Endothelial cell of umbilical vein (primary cell): ENCODE results near the gene FAAP100. TPM values are rescaled to one million over a fixed set of nuclear protein-coding genes. Genes with fewer than 3 reads are reported as not detected.

ENCODE experiments used
- BruUV-seq: library from RNA; stranded (reverse); fragments of 400-500 nt; replicated peaks from 2 replicates; lab custom pipeline; 2021; lab: Mats Ljungman, UMichigan
- CTCF ChIA-PET: fragments of 300-600, 350-600 bp; sonication (Branson Sonifier 250); formaldehyde crosslinking; loops from one replicate; lab custom pipeline; 2021; ENCODE audit warnings: antibody characterized with exemption, inconsistent platforms; lab: Charles Lee
- POLR2A ChIA-PET: fragments of 300-600, 350-600 bp; sonication (Branson Sonifier 250); formaldehyde crosslinking; loops from one replicate; lab custom pipeline; 2021; ENCODE audit warnings: antibody characterized with exemption, inconsistent platforms; lab: Charles Lee
- DNase-seq: peaks from one replicate; pipeline ENCODE4 v3.0.0-alpha.2; 2011; ENCODE audit warnings: low read depth, low spot score
- FAIRE-seq: peaks from 2 replicates; lab custom pipeline; 2011; peaks lifted over from hg19 to GRCh38; lab: Jason Lieb, UNC
- H2AFZ ChIP-seq: 2 replicates; pipeline ENCODE4 v1.6.0; 2012; ENCODE audit warnings: low read depth, low read length, control low read depth, inconsistent platforms
- H3K27ac ChIP-seq: 2 replicates; pipeline ENCODE4 v1.5.1; 2011; ENCODE audit warnings: low read depth, mild to moderate bottlenecking, control low read depth, low read length, moderate library complexity; ENCODE audit not compliant: insufficient read depth
- H3K27me3 ChIP-seq, 2 experiments: 2 replicates each; pipeline versions ENCODE4 v1.6.0 to v1.6.1; 2011; ENCODE audit warnings: low read length in 2 of 2, mixed read lengths in 1 of 2; ENCODE audit not compliant: control insufficient read depth in 2 of 2, insufficient read depth in 2 of 2
- H3K36me3 ChIP-seq, 2 experiments: 2 replicates in 1 of 2; 3 replicates in 1 of 2; pipeline ENCODE4 v1.5.1; 2011; ENCODE audit warnings: low read length in 2 of 2, mild to moderate bottlenecking in 1 of 2, moderate library complexity in 1 of 2; ENCODE audit not compliant: control insufficient read depth in 2 of 2, insufficient read depth in 2 of 2; ENCODE audit errors: extremely low read depth in 1 of 2
- H3K4me1 ChIP-seq: 3 replicates; pipeline ENCODE4 v1.5.1; 2011; ENCODE audit warnings: mild to moderate bottlenecking, low read length; ENCODE audit not compliant: control insufficient read depth, insufficient read depth; ENCODE audit errors: extremely low read depth
- H3K4me2 ChIP-seq: 2 replicates; pipeline ENCODE4 v1.6.1; 2011; ENCODE audit warnings: low read length, control low read depth, mixed read lengths; ENCODE audit not compliant: insufficient read depth
- H3K4me3 ChIP-seq, 3 experiments: fragments of 200-600 bp in 1 of 3; sonication (generic), shearing (Covaris generic) in 1 of 3; replicated peaks in 1 of 3; 2 replicates each; pipeline ENCODE4 v1.5.1; 2011 to 2016; ENCODE audit warnings: control low read depth in 3 of 3, low read length in 3 of 3, mild to moderate bottlenecking in 2 of 3, inconsistent platforms in 1 of 3, low read depth in 1 of 3, moderate library complexity in 1 of 3; ENCODE audit not compliant: insufficient read depth in 1 of 3
- H3K79me2 ChIP-seq: 2 replicates; pipeline ENCODE4 v1.6.0; 2012; ENCODE audit warnings: low read length, inconsistent platforms; ENCODE audit not compliant: control insufficient read depth, insufficient read depth
- H3K9ac ChIP-seq: replicated peaks from 2 replicates; pipeline ENCODE3; 2011; ENCODE audit warnings: low read length, control low read depth; ENCODE audit not compliant: insufficient read depth; ENCODE audit errors: extremely low read depth
- H3K9me1 ChIP-seq: replicated peaks from 3 replicates; pipeline ENCODE4 v1.6.0; 2011; ENCODE audit warnings: mild to moderate bottlenecking, low read length; ENCODE audit not compliant: control insufficient read depth, insufficient read depth; ENCODE audit errors: extremely low read depth
- H3K9me3 ChIP-seq: replicated peaks from 2 replicates; pipeline ENCODE4 v1.5.1; 2012; ENCODE audit warnings: low read length, inconsistent platforms; ENCODE audit not compliant: control insufficient read depth, insufficient read depth
- H4K20me1 ChIP-seq: replicated peaks from 2 replicates; pipeline ENCODE3; 2011; ENCODE audit warnings: mild to moderate bottlenecking, low read length; ENCODE audit not compliant: control insufficient read depth, insufficient read depth; ENCODE audit errors: extremely low read depth
- CTCF ChIP-seq, 2 donors: IDR thresholded peaks; 1 replicate in 1 of 2; 2 replicates in 1 of 2; pipeline ENCODE4 v1.5.1; 2011; ENCODE audit warnings: low read length in 2 of 2, mild to moderate bottlenecking in 2 of 2, moderate library complexity in 2 of 2, control low read depth in 1 of 2, inconsistent platforms in 1 of 2, low read depth in 1 of 2; ENCODE audit not compliant: insufficient read depth in 1 of 2; ENCODE audit errors: extremely low read depth in 1 of 2
- MAX ChIP-seq: IDR thresholded peaks from 2 replicates; pipeline ENCODE4 v1.6.1; 2011; ENCODE audit not compliant: insufficient read depth, insufficient read length
- MYC ChIP-seq: IDR thresholded peaks from one replicate; pipeline ENCODE4 v1.6.1; 2011; ENCODE audit warnings: mild to moderate bottlenecking, low read depth, low read length
- POLR2AphosphoS5 ChIP-seq: IDR thresholded peaks from 2 replicates; pipeline ENCODE4 v1.6.1; 2012; ENCODE audit warnings: low read depth, mild to moderate bottlenecking, control low read depth, low read length, moderate library complexity; ENCODE audit not compliant: insufficient read depth
- dilution Hi-C: fragments of 300-500 bp; cut with MboI; formaldehyde crosslinking; loops from one replicate; pipeline ENCODE4 v1.15.0; 2019; ENCODE audit warnings: low sequenced_read_pairs; ENCODE audit not compliant: extremely low pct_ligation_motif_present
- intact Hi-C: fragments of 100-400 bp; cut with micrococcal nuclease; formaldehyde crosslinking; loops from one replicate; pipeline ENCODE4 v1.10.0; 2022
- polyA plus RNA-seq, 4 experiments: library from polyadenylated mRNA; depleted of rRNA in 3 of 4; stranded (reverse) in 3 of 4; unstranded in 1 of 4; fragments of >200 nt; gene quantifications; 2 replicates each; pipeline versions ENCODE4 v1.2.1 to v1.2.3, GENCODE V29; 2011 to 2012; ENCODE audit warnings: missing spikeins in 1 of 4
- total RNA-seq: library from RNA; stranded (reverse); gene quantifications from 2 replicates; pipeline ENCODE4 v1.2.3, GENCODE V29; 2021

The FAAP100 gene
- total and polyA plus RNA-seq, 2 donors (not counting 3 experiments of a cell fraction or from before 2014, with no cell fraction given): 35.4 to 54.3 TPM

GRCh38 chr17:81540676-81541027 is 11.5 kb downstream of the FAAP100 start:
- intact Hi-C loops (no loop called here), dilution Hi-C loops (no loop called here)
- Histone ChIP-seq H3K27ac (no peak overlapping the region), H2AFZ (no peak overlapping the region), H3K9me1 (no peaks in the 10 kb centered on the region), H3K36me3 (peaks cover 5 to 45% of the 10 kb centered on the region in 2 experiments), H3K79me2 (no peaks in the 10 kb centered on the region), H3K4me2 (no peak overlapping the region), H4K20me1 (no peaks in the 10 kb centered on the region), H3K27me3 (peaks cover 5 to 18% of the 10 kb centered on the region in 2 experiments), H3K9me3 (no peaks in the 10 kb centered on the region), H3K4me3 (no peak overlapping the region), H3K9ac (no peak overlapping the region), H3K4me1 (peaks cover 3% of the 10 kb centered on the region)
- TF ChIP-seq CTCF (IDR thresholded peaks at IDR 0.05; ENCODE audit: extremely low read depth in 1 of 2, insufficient read depth in 1 of 2, low read depth in 1 of 2, low read length in 2 of 2) (no peak), MYC (no peak), MAX (no peak), POLR2AphosphoS5 (no peak)
- no TSS peak for BruUV-seq
- ChIA-PET CTCF (no interaction called here), POLR2A (no interaction called here)
- no peak for DNase-seq
- FAIRE-seq: no peak

GRCh38 chr17:81539961-81540675 is 12.0 kb downstream of the FAAP100 start:
- Histone ChIP-seq H3K9me1 (no peaks in the 10 kb centered on the region), H3K9me3 (no peaks in the 10 kb centered on the region), H3K4me2 (no peak overlapping the region), H2AFZ (no peak overlapping the region), H3K4me1 (peaks cover 3% of the 10 kb centered on the region), H3K9ac (no peak overlapping the region), H3K79me2 (no peaks in the 10 kb centered on the region), H3K27me3 (peaks cover 5 to 18% of the 10 kb centered on the region in 2 experiments), H4K20me1 (no peaks in the 10 kb centered on the region), H3K27ac (no peak overlapping the region), H3K4me3 (no peak overlapping the region), H3K36me3 (peaks cover 3 to 39% of the 10 kb centered on the region in 2 experiments)
- intact Hi-C loops: no loop called here
- POLR2A ChIA-PET: no interaction called here
- dilution Hi-C loops: no loop called here
- peak; percentile 12 for TF ChIP-seq POLR2AphosphoS5
- no peak for TF ChIP-seq CTCF (IDR thresholded peaks at IDR 0.05; ENCODE audit: extremely low read depth in 1 of 2, insufficient read depth in 1 of 2, low read depth in 1 of 2, low read length in 2 of 2)
- DNase-seq (no peak), FAIRE-seq (no peak)
- CTCF ChIA-PET: no interaction called here
- TSS peak; percentile 59 for BruUV-seq
